Naive thymus-derived CD4-positive, alpha-beta T cell (primary cell): ENCODE data around the gene RERG. TPM values are rescaled to one million over a fixed set of nuclear protein-coding genes. Genes with fewer than 3 reads are reported as not detected.
A peak's percentile ranks its signal among the peaks of the same experiment; 100 is the strongest.

ENCODE experiments used
- ATAC-seq: fragments of 150-1000 bp; cut with Tn5 transposase; 2 replicates; pipeline ENCODE4 v1.10.0; 2021; ENCODE audit warnings: mild to moderate bottlenecking, moderate library complexity
- CTCF ChIA-PET: fragments of 350-600 bp; sonication (Branson Sonifier 250); formaldehyde crosslinking; loops from one replicate; lab custom pipeline; 2021; ENCODE audit warnings: antibody characterized with exemption; lab: Charles Lee
- POLR2A ChIA-PET: fragments of 350-600 bp; sonication (Branson Sonifier 250); formaldehyde crosslinking; loops from one replicate; lab custom pipeline; 2021; ENCODE audit warnings: antibody characterized with exemption, inconsistent platforms; lab: Charles Lee
- DNase-seq, 9 donors: peaks; one replicate each; pipeline versions ENCODE4 v3.0.0 to v3.0.0-alpha.2; 2020 to 2022; ENCODE audit warnings: mixed read lengths in 1 of 9
- H3K27ac ChIP-seq: one replicate; pipeline ENCODE4 v1.7.0; 2013; ENCODE audit warnings: mild to moderate bottlenecking, low read depth, low read length, moderate library complexity
- H3K27me3 ChIP-seq, 2 donors: one replicate each; pipeline ENCODE4 v1.7.0; 2013; ENCODE audit warnings: low read length in 2 of 2, mild to moderate bottlenecking in 2 of 2, moderate library complexity in 2 of 2; ENCODE audit not compliant: control insufficient read depth in 2 of 2, insufficient read depth in 2 of 2
- H3K36me3 ChIP-seq, 3 experiments: 1 replicate in 2 of 3; 2 replicates in 1 of 3; pipeline ENCODE4 v1.7.0; 2013; ENCODE audit warnings: low read length in 3 of 3, mild to moderate bottlenecking in 3 of 3, moderate library complexity in 1 of 3; ENCODE audit not compliant: insufficient read depth in 3 of 3, control insufficient read depth in 2 of 3
- H3K4me1 ChIP-seq, 2 donors: one replicate each; pipeline ENCODE4 v1.7.0; 2013; ENCODE audit warnings: low read length in 2 of 2, mild to moderate bottlenecking in 2 of 2, moderate library complexity in 1 of 2; ENCODE audit not compliant: control insufficient read depth in 2 of 2, insufficient read depth in 2 of 2
- H3K4me3 ChIP-seq: 2 replicates; pipeline ENCODE4 v1.7.0; 2013; ENCODE audit warnings: mild to moderate bottlenecking, low read length
- H3K9me3 ChIP-seq, 3 experiments: 1 replicate in 2 of 3; 2 replicates in 1 of 3; pipeline ENCODE4 v1.7.0; 2013; ENCODE audit warnings: low read length in 3 of 3; ENCODE audit not compliant: control insufficient read depth in 2 of 3
- H3K27ac Mint-ChIP-seq, 9 donors: one replicate each; pipeline ENCODE4 v1.8.0; 2020 to 2022; ENCODE audit warnings: mixed read lengths in 9 of 9, mild to moderate bottlenecking in 8 of 9, moderate library complexity in 5 of 9, inconsistent platforms in 2 of 9
- H3K27me3 Mint-ChIP-seq, 5 donors: one replicate each; pipeline ENCODE4 v1.8.0; 2021 to 2022; ENCODE audit warnings: mixed read lengths in 5 of 5, mild to moderate bottlenecking in 1 of 5
- H3K36me3 Mint-ChIP-seq, 5 donors: one replicate each; pipeline ENCODE4 v1.8.0; 2020 to 2022; ENCODE audit warnings: mixed read lengths in 5 of 5, mild to moderate bottlenecking in 3 of 5, inconsistent platforms in 1 of 5
- H3K4me1 Mint-ChIP-seq, 7 donors: one replicate each; pipeline ENCODE4 v1.8.0; 2020 to 2022; ENCODE audit warnings: mixed read lengths in 7 of 7, mild to moderate bottlenecking in 3 of 7, inconsistent platforms in 1 of 7
- H3K4me3 Mint-ChIP-seq, 10 donors: one replicate each; pipeline ENCODE4 v1.8.0; 2020 to 2022; ENCODE audit warnings: mild to moderate bottlenecking in 10 of 10, mixed read lengths in 10 of 10, moderate library complexity in 6 of 10, inconsistent platforms in 2 of 10
- H3K9me3 Mint-ChIP-seq, 11 donors: one replicate each; pipeline ENCODE4 v1.8.0; 2020 to 2022; ENCODE audit warnings: mixed read lengths in 11 of 11, mild to moderate bottlenecking in 4 of 11, inconsistent platforms in 1 of 11, moderate library complexity in 1 of 11
- intact Hi-C, 2 donors: fragments of 100-400 bp; cut with micrococcal nuclease; formaldehyde crosslinking; loops; one replicate each; pipeline ENCODE4 v1.15.1; 2023
- polyA plus RNA-seq, 2 donors: library from polyadenylated mRNA; unstranded; fragments of 300-500 nt; fragmentation: Illumina TruSeq; gene quantifications; one replicate each; pipeline ENCODE4 v1.2.3, GENCODE V29; 2021
- total RNA-seq, 6 experiments: library from RNA in 5 of 6; stranded (reverse) in 5 of 6; gene quantifications; 1 replicate in 5 of 6; 2 replicates in 1 of 6; pipeline ENCODE4 v1.2.3 and lab custom pipeline; 2021 to 2026

Gene RERG
- total and polyA plus RNA-seq, 7 experiments from 2014 or later: 0.35 TPM; not detected in 6

- Mint-ChIP-seq H3K4me1 (no peaks in the 10 kb centered on the region), H3K36me3 (no peaks in the 10 kb centered on the region), H3K27ac (no peak overlapping the region), H3K27me3 (peaks cover 0 to 23% (median 10%) of the 10 kb centered on the region in 5 donors), H3K4me3 (no peak overlapping the region), H3K9me3 (no peaks in the 10 kb centered on the region)
- ChIA-PET POLR2A (no interaction called here), CTCF (interaction anchor here (0.7 kb wide), 1 partner anchor 9 kb away, joined by 3 read pairs; no protein-coding TSS in a partner anchor)
- H3K36me3 ChIP-seq: no peaks in the 10 kb centered on the region
- no peak for ATAC-seq
- no peak for DNase-seq
- H3K9me3 ChIP-seq: no peaks in the 10 kb centered on the region
- H3K4me1 ChIP-seq: no peaks in the 10 kb centered on the region
- no peak overlapping the region for H3K4me3 ChIP-seq
- no peak overlapping the region for H3K27ac ChIP-seq
- no peaks in the 10 kb centered on the region for H3K27me3 ChIP-seq
- intact Hi-C loops: loop anchor here in 1 of 2 donors (10.0 kb wide), 1 partner anchor 700 kb away; no protein-coding TSS in a partner anchor
Measured at GRCh38 chr12:15155271-15155670, 65.9 kb downstream of the RERG start.

- DNase-seq (no peak), ATAC-seq (no peak)
- Mint-ChIP-seq H3K27me3 (peaks cover 0 to 27% (median 10%) of the 10 kb centered on the region in 5 donors), H3K4me1 (no peaks in the 10 kb centered on the region), H3K27ac (no peak overlapping the region), H3K9me3 (no peaks in the 10 kb centered on the region), H3K4me3 (no peak overlapping the region), H3K36me3 (no peaks in the 10 kb centered on the region)
- no peaks in the 10 kb centered on the region for H3K27me3 ChIP-seq
- no peaks in the 10 kb centered on the region for H3K36me3 ChIP-seq
- ChIA-PET CTCF (interaction anchor here (1.3 kb wide), 1 partner anchor 7 kb away, joined by 3 read pairs; no protein-coding TSS in a partner anchor), POLR2A (no interaction called here)
- no peaks in the 10 kb centered on the region for H3K9me3 ChIP-seq
- no peak overlapping the region for H3K4me3 ChIP-seq
- H3K4me1 ChIP-seq: no peaks in the 10 kb centered on the region
- H3K27ac ChIP-seq: no peak overlapping the region
- intact Hi-C loops: loop anchor here (5.0 to 10.0 kb wide), 2 partner anchors 68 to 701 kb away; partner anchors contain the start of gene RERG (in 1 of the 2)
Measured at GRCh38 chr12:15154103-15154502, 67.1 kb downstream of the RERG start.

GRCh38 chr12:15152868-15153267, 68.3 kb downstream of the RERG start:
- intact Hi-C loops: loop anchor here (5.0 to 10.0 kb wide), 2 partner anchors 69 to 702 kb away; partner anchors contain the start of gene RERG (in 1 of the 2)
- Histone ChIP-seq H3K9me3 (no peaks in the 10 kb centered on the region), H3K4me3 (no peak overlapping the region), H3K4me1 (no peaks in the 10 kb centered on the region), H3K36me3 (no peaks in the 10 kb centered on the region), H3K27me3 (no peaks in the 10 kb centered on the region), H3K27ac (no peak overlapping the region)
- Mint-ChIP-seq H3K36me3 (no peaks in the 10 kb centered on the region), H3K4me3 (no peak overlapping the region), H3K27me3 (peaks cover 0 to 26% (median 6%) of the 10 kb centered on the region in 5 donors), H3K9me3 (no peaks in the 10 kb centered on the region), H3K27ac (no peak overlapping the region), H3K4me1 (no peaks in the 10 kb centered on the region)
- ChIA-PET CTCF (interaction anchor here (0.8 to 1.3 kb wide), 2 partner anchors 9 to 117 kb away, joined by 3 read pairs; no protein-coding TSS in a partner anchor), POLR2A (no interaction called here)
- ATAC-seq (no peak), DNase-seq (no peak)

GRCh38 chr12:15152456-15152855, 68.8 kb downstream of the RERG start:
- Mint-ChIP-seq H3K27me3 (peaks cover 0 to 30% (median 6%) of the 10 kb centered on the region in 5 donors), H3K36me3 (no peaks in the 10 kb centered on the region), H3K9me3 (no peaks in the 10 kb centered on the region), H3K4me1 (no peaks in the 10 kb centered on the region), H3K27ac (no peak overlapping the region), H3K4me3 (no peak overlapping the region)
- ChIA-PET POLR2A (no interaction called here), CTCF (interaction anchor here (0.8 kb wide), 1 partner anchor 117 kb away, joined by 3 read pairs; no protein-coding TSS in a partner anchor)
- no peaks in the 10 kb centered on the region for H3K4me1 ChIP-seq
- H3K9me3 ChIP-seq: no peaks in the 10 kb centered on the region
- H3K4me3 ChIP-seq: no peak overlapping the region
- H3K36me3 ChIP-seq: no peaks in the 10 kb centered on the region
- intact Hi-C loops: loop anchor here (5.0 to 10.0 kb wide), 2 partner anchors 70 to 702 kb away; partner anchors contain the start of gene RERG (in 1 of the 2)
- ATAC-seq: no peak
- DNase-seq: no peak
- H3K27ac ChIP-seq: no peak overlapping the region
- H3K27me3 ChIP-seq: no peaks in the 10 kb centered on the region

GRCh38 chr12:15151161-15152091, 69.8 kb downstream of the RERG start:
- ATAC-seq (no peak), DNase-seq (peak in 2 of 9 donors; percentile 1)
- ChIA-PET POLR2A (no interaction called here), CTCF (interaction anchor here (0.6 to 1.3 kb wide), 2 partner anchors 70 to 75 kb away, joined by 3 to 6 read pairs; partner anchors contain the start of gene RERG)
- no peak overlapping the region for H3K4me3 ChIP-seq
- Mint-ChIP-seq H3K9me3 (no peaks in the 10 kb centered on the region), H3K27me3 (peaks cover 0 to 30% (median 7%) of the 10 kb centered on the region in 5 donors), H3K4me3 (no peak overlapping the region), H3K27ac (no peak overlapping the region), H3K4me1 (no peaks in the 10 kb centered on the region), H3K36me3 (no peaks in the 10 kb centered on the region)
- no peak overlapping the region for H3K27ac ChIP-seq
- H3K9me3 ChIP-seq: no peaks in the 10 kb centered on the region
- no peaks in the 10 kb centered on the region for H3K4me1 ChIP-seq
- no peaks in the 10 kb centered on the region for H3K27me3 ChIP-seq
- no peaks in the 10 kb centered on the region for H3K36me3 ChIP-seq
- intact Hi-C loops: loop anchor here (1.0 to 10.0 kb wide), 5 partner anchors 70 to 703 kb away; partner anchors contain the start of gene RERG (in 2 of the 2)

- Histone ChIP-seq H3K4me3 (no peak overlapping the region), H3K27me3 (no peaks in the 10 kb centered on the region), H3K27ac (no peak overlapping the region), H3K9me3 (no peaks in the 10 kb centered on the region), H3K36me3 (no peaks in the 10 kb centered on the region), H3K4me1 (no peaks in the 10 kb centered on the region)
- H3K4me1 Mint-ChIP-seq: no peaks in the 10 kb centered on the region
- POLR2A ChIA-PET: interaction anchor here (0.6 to 0.7 kb wide), 2 partner anchors 96 to 781 kb away, joined by 3 to 7 read pairs; no protein-coding TSS in a partner anchor
- H3K36me3 Mint-ChIP-seq: no peaks in the 10 kb centered on the region
- ATAC-seq (no peak), DNase-seq (no peak)
- intact Hi-C loops: no loop called here
- peaks cover 7 to 35% (median 17%) of the 10 kb centered on the region in 5 donors for H3K27me3 Mint-ChIP-seq
- H3K9me3 Mint-ChIP-seq: no peaks in the 10 kb centered on the region
- H3K27ac Mint-ChIP-seq: no peak overlapping the region
- H3K4me3 Mint-ChIP-seq: no peak overlapping the region
- CTCF ChIA-PET: interaction anchor here (0.6 kb wide), 1 partner anchor 9 kb away, joined by 3 read pairs; no protein-coding TSS in a partner anchor
Measured at GRCh38 chr12:15146585-15146984, 74.6 kb downstream of the RERG start.
